H1 (cell line): ENCODE data around the gene NR2F2. TPM values are rescaled to one million over a fixed set of nuclear protein-coding genes. Genes with fewer than 3 reads are reported as not detected.

Source experiments
- CTCF ChIA-PET: fragments of 300-600 bp; sonication (Branson Sonifier 250); formaldehyde crosslinking; loops from one replicate; lab custom pipeline; 2021; ENCODE audit not compliant: partially characterized antibody; lab: Charles Lee
- POLR2A ChIA-PET: fragments of 300-600 bp; sonication (Branson Sonifier 250); formaldehyde crosslinking; loops from one replicate; lab custom pipeline; 2021; ENCODE audit warnings: inconsistent platforms; ENCODE audit not compliant: partially characterized antibody; lab: Charles Lee
- DNase-seq, 2 experiments: peaks; one replicate each; pipeline versions ENCODE4 v3.0.0 to v3.0.0-alpha.2; 2010 to 2022; ENCODE audit warnings: low spot score in 2 of 2, low read depth in 1 of 2, mixed read lengths in 1 of 2
- FAIRE-seq: peaks from 2 replicates; lab custom pipeline; 2011; peaks lifted over from hg19 to GRCh38; lab: Jason Lieb, UNC
- H2AFZ ChIP-seq: 2 replicates; pipeline ENCODE4 v1.8.1; 2012; ENCODE audit warnings: low read length, inconsistent platforms
- H2AK5ac ChIP-seq: 2 replicates; pipeline ENCODE4 v1.6.1; 2013; ENCODE audit warnings: low read depth, low read length
- H2BK120ac ChIP-seq: replicated peaks from 2 replicates; pipeline ENCODE3; 2013; ENCODE audit warnings: low read depth, low read length, inconsistent platforms
- H2BK12ac ChIP-seq: 2 replicates; pipeline ENCODE4 v1.6.1; 2013; ENCODE audit warnings: low read depth, low read length
- H2BK15ac ChIP-seq: 2 replicates; pipeline ENCODE4 v1.6.1; 2013; ENCODE audit warnings: low read length
- H2BK20ac ChIP-seq: 2 replicates; pipeline ENCODE4 v1.6.1; 2013; ENCODE audit warnings: low read length
- H2BK5ac ChIP-seq: 2 replicates; pipeline ENCODE4 v1.6.1; 2013; ENCODE audit warnings: low read depth, low read length
- H3K14ac ChIP-seq: 2 replicates; pipeline ENCODE4 v1.6.1; 2013; ENCODE audit warnings: inconsistent platforms; ENCODE audit not compliant: insufficient read length
- H3K18ac ChIP-seq: 2 replicates; pipeline ENCODE4 v1.6.1; 2013; ENCODE audit warnings: low read length; ENCODE audit errors: extremely low read depth
- H3K23ac ChIP-seq: 2 replicates; pipeline ENCODE4 v1.6.1; 2013; ENCODE audit warnings: inconsistent platforms; ENCODE audit not compliant: insufficient read length
- H3K23me2 ChIP-seq: 2 replicates; pipeline ENCODE4 v1.6.1; 2013; ENCODE audit warnings: low read depth, low read length
- H3K27ac ChIP-seq: 2 replicates; pipeline ENCODE4 v1.6.1; 2011; ENCODE audit warnings: low read depth, low read length, inconsistent platforms
- H3K27me3 ChIP-seq, 4 experiments: replicated peaks in 1 of 4; 1 replicate in 1 of 4; 2 replicates in 3 of 4; pipeline versions ENCODE4 v1.6.1 to v1.8.1; 2011 to 2013; ENCODE audit warnings: low read length in 3 of 4, mild to moderate bottlenecking in 3 of 4, inconsistent platforms in 2 of 4, mixed read lengths in 2 of 4, moderate library complexity in 1 of 4; ENCODE audit not compliant: control insufficient read depth in 3 of 4, insufficient read depth in 3 of 4; ENCODE audit errors: extremely low read depth in 1 of 4
- H3K36me3 ChIP-seq, 4 experiments: 2 replicates each; pipeline versions ENCODE4 v1.6.1 to v1.8.1; 2011 to 2013; ENCODE audit warnings: mild to moderate bottlenecking in 4 of 4, low read length in 3 of 4, moderate library complexity in 2 of 4, control low read depth in 1 of 4, inconsistent platforms in 1 of 4; ENCODE audit not compliant: insufficient read depth in 4 of 4, control insufficient read depth in 2 of 4
- H3K4ac ChIP-seq: replicated peaks from 2 replicates; pipeline ENCODE3; 2013; ENCODE audit warnings: low read length, low read depth, mixed read lengths, inconsistent platforms; ENCODE audit not compliant: insufficient read length
- H3K4me1 ChIP-seq, 4 experiments: replicated peaks in 1 of 4; 1 replicate in 1 of 4; 2 replicates in 3 of 4; pipeline versions ENCODE4 v1.6.1 to v1.8.1; 2011 to 2013; ENCODE audit warnings: low read length in 3 of 4, inconsistent platforms in 2 of 4, mixed read lengths in 1 of 4; ENCODE audit not compliant: insufficient read depth in 4 of 4, control insufficient read depth in 3 of 4
- H3K4me2 ChIP-seq, 2 experiments: 2 replicates each; pipeline versions ENCODE4 v1.6.1 to v1.8.1; 2011 to 2013; ENCODE audit warnings: low read depth in 2 of 2, low read length in 2 of 2, control low read depth in 1 of 2, inconsistent platforms in 1 of 2, mild to moderate bottlenecking in 1 of 2; ENCODE audit not compliant: insufficient read depth in 1 of 2
- H3K4me3 ChIP-seq, 4 experiments: fragments of 200-600, 300-600 bp in 1 of 4; sonication (generic), shearing (Covaris generic), sonication (Bioruptor Twin) in 1 of 4; 2 replicates each; pipeline versions ENCODE4 v1.5.1 to v1.8.1; 2011 to 2016; ENCODE audit warnings: low read length in 4 of 4, low read depth in 3 of 4, control low read depth in 2 of 4, inconsistent platforms in 2 of 4, mild to moderate bottlenecking in 2 of 4, mixed read lengths in 1 of 4, moderate library complexity in 1 of 4; ENCODE audit not compliant: insufficient read depth in 2 of 4; ENCODE audit errors: extremely low read depth in 1 of 4
- H3K56ac ChIP-seq: replicated peaks from 2 replicates; pipeline ENCODE3; 2013; ENCODE audit warnings: low read depth, mild to moderate bottlenecking, mixed read lengths, low read length, inconsistent platforms; ENCODE audit not compliant: insufficient read length
- H3K79me1 ChIP-seq: 2 replicates; pipeline ENCODE4 v1.6.1; 2013; ENCODE audit warnings: low read depth, low read length, control low read depth
- H3K79me2 ChIP-seq, 2 experiments: 2 replicates each; pipeline versions ENCODE4 v1.6.1 to v1.8.1; 2012 to 2013; ENCODE audit warnings: low read length in 2 of 2, mild to moderate bottlenecking in 2 of 2, inconsistent platforms in 1 of 2; ENCODE audit not compliant: insufficient read depth in 2 of 2, control insufficient read depth in 1 of 2
- H3K9ac ChIP-seq, 4 experiments: replicated peaks in 1 of 4; 1 replicate in 1 of 4; 2 replicates in 3 of 4; pipeline versions ENCODE4 v1.6.1 to v1.8.1; 2011 to 2013; ENCODE audit warnings: low read depth in 3 of 4, low read length in 3 of 4, control low read depth in 2 of 4, mild to moderate bottlenecking in 2 of 4, moderate library complexity in 2 of 4, inconsistent platforms in 1 of 4; ENCODE audit errors: extremely low read depth in 1 of 4
- H3K9me3 ChIP-seq, 2 experiments: 2 replicates each; pipeline versions ENCODE4 v1.6.1 to v1.8.1; 2012 to 2013; ENCODE audit warnings: mild to moderate bottlenecking in 2 of 2, moderate library complexity in 2 of 2, control low read depth in 1 of 2, inconsistent platforms in 1 of 2, low read depth in 1 of 2, low read length in 1 of 2, mixed read lengths in 1 of 2; ENCODE audit not compliant: insufficient read depth in 2 of 2
- H4K20me1 ChIP-seq, 2 experiments: replicated peaks in 1 of 2; 2 replicates each; pipeline versions ENCODE3 to v1.8.1; 2011 to 2013; ENCODE audit warnings: inconsistent platforms in 2 of 2, low read length in 2 of 2, mild to moderate bottlenecking in 1 of 2; ENCODE audit not compliant: insufficient read depth in 2 of 2, control insufficient read depth in 1 of 2
- H4K5ac ChIP-seq: 2 replicates; pipeline ENCODE4 v1.6.1; 2013; ENCODE audit warnings: low read length, low read depth, mixed read lengths, inconsistent platforms; ENCODE audit not compliant: insufficient read length
- H4K8ac ChIP-seq: 2 replicates; pipeline ENCODE4 v1.8.0; 2013; ENCODE audit warnings: mild to moderate bottlenecking, moderate library complexity, low read length, inconsistent platforms; ENCODE audit not compliant: insufficient read depth; ENCODE audit errors: extremely low read depth
- H4K91ac ChIP-seq: replicated peaks from 2 replicates; pipeline ENCODE3; 2013; ENCODE audit warnings: low read length, mixed read lengths, inconsistent platforms; ENCODE audit not compliant: insufficient read length
- BACH1 ChIP-seq: IDR thresholded peaks from 2 replicates; pipeline ENCODE4 v1.6.1; 2012; ENCODE audit warnings: low read length, improper control_type of control experiment
- EP300 ChIP-seq, 2 experiments: IDR thresholded peaks; 1 replicate in 1 of 2; 2 replicates in 1 of 2; pipeline ENCODE4 v1.6.1; 2011 to 2012; ENCODE audit warnings: low read depth in 2 of 2, low read length in 2 of 2, mild to moderate bottlenecking in 2 of 2, borderline replicate concordance in 1 of 2, inconsistent platforms in 1 of 2, moderate library complexity in 1 of 2
- RAD21 ChIP-seq, 2 experiments: IDR thresholded peaks in 1 of 2; conservative IDR thresholded peaks in 1 of 2; 2 replicates each; pipeline ENCODE4 v1.6.1; 2011; ENCODE audit warnings: low read depth in 2 of 2, low read length in 2 of 2, improper control_type of control experiment in 1 of 2, inconsistent platforms in 1 of 2, mild to moderate bottlenecking in 1 of 2, moderate library complexity in 1 of 2
- RNF2 ChIP-seq: fragments of 200-900, 300-1000 bp; sonication (generic); IDR thresholded peaks from 2 replicates; pipeline ENCODE4 v1.7.1; 2016; ENCODE audit warnings: borderline replicate concordance, low read depth, mild to moderate bottlenecking, antibody characterized with exemption, low read length; ENCODE audit not compliant: poor library complexity, severe bottlenecking; ENCODE audit errors: missing control alignments
- SIRT6 ChIP-seq: IDR thresholded peaks from one replicate; pipeline ENCODE4 v1.7.1; 2012; ENCODE audit warnings: low read length, inconsistent platforms
- SIX5 ChIP-seq: IDR thresholded peaks from 2 replicates; pipeline ENCODE4 v1.6.1; 2011; ENCODE audit warnings: mild to moderate bottlenecking, low read depth, low read length
- WGBS, 2 experiments: shearing (Covaris generic) in 1 of 2; methylation state at CpG; one replicate each; pipeline versions ENCODE4 v1.1.6 to v1.1.7; 2013 to 2015; ENCODE audit warnings: low lambda C conversion rate in 2 of 2, mixed read lengths in 2 of 2, inconsistent platforms in 1 of 2, low coverage in 1 of 2, missing lambda C conversion rate in 1 of 2; ENCODE audit not compliant: insufficient replicate concordance in 2 of 2, insufficient coverage in 1 of 2, insufficient read length in 1 of 2; ENCODE audit errors: extremely low coverage in 1 of 2, missing lambda C conversion rate in 1 of 2; 5-methylcytosine and 5-hydroxymethylcytosine counted together
- polyA plus RNA-seq, 7 experiments: library from polyadenylated mRNA; depleted of rRNA in 3 of 7; stranded (reverse) in 5 of 7; unstranded in 2 of 7; fragments of >200 nt in 5 of 7; fragments of 200-250 nt in 2 of 7; gene quantifications; 1 replicate in 5 of 7; 2 replicates in 1 of 7; 4 replicates in 1 of 7; pipeline versions ENCODE4 v1.2.1 to v1.2.3, GENCODE V29; 2011 to 2013; ENCODE audit warnings: missing spikeins in 2 of 7, mixed read lengths in 2 of 7
- total RNA-seq: library from RNA; stranded (reverse); fragmentation: NEBNext Ultra II Directional; extraction: Animal tissue kit (Norgen Biotek cat#: 25700); gene quantifications from 2 replicates; pipeline ENCODE4 v1.2.1, GENCODE V29; 2021

Gene NR2F2
- total and polyA plus RNA-seq, 2 of the 8 experiments (the other 6 are each of a cell fraction or from before 2014, with no cell fraction given): 0.03 TPM; not detected in 1

GRCh38 chr15:96346409-96346970, 16.0 kb downstream of the NR2F2 start:
- Histone ChIP-seq H2BK120ac (no peak overlapping the region), H3K14ac (no peak overlapping the region), H3K27me3 (peaks cover 94 to 100% (median 98%) of the 10 kb centered on the region in 4 experiments), H3K9me3 (no peaks in the 10 kb centered on the region), H3K36me3 (no peaks in the 10 kb centered on the region; a peak in 1 of 8 replicates), H4K20me1 (peaks cover 0 to 14% of the 10 kb centered on the region in 2 experiments), H3K4me2 (peak overlapping the region; percentile 57 to 62; a peak in 3 of 4 replicates), H2AK5ac (no peak overlapping the region), H3K4me1 (peaks cover 20 to 37% (median 25%) of the 10 kb centered on the region in 4 experiments; a peak in 6 of 7 replicates), H2BK5ac (no peak overlapping the region), H3K4ac (no peak overlapping the region), H3K18ac (no peak overlapping the region), H2BK12ac (no peak overlapping the region), H2AFZ (no peak overlapping the region), H2BK20ac (no peak overlapping the region), H3K79me1 (no peaks in the 10 kb centered on the region), H3K79me2 (no peaks in the 10 kb centered on the region), H3K4me3 (peak overlapping the region in 1 of 4 experiments; percentile 52; a peak in 1 of 8 replicates), H4K91ac (no peak overlapping the region), H4K8ac (no peak overlapping the region), H3K56ac (no peak overlapping the region), H2BK15ac (no peak overlapping the region), H3K23me2 (peaks cover 9% of the 10 kb centered on the region; the same call in 1 of the 2 replicates), H3K9ac (no peak overlapping the region), H4K5ac (no peak overlapping the region), H3K27ac (no peak overlapping the region), H3K23ac (no peak overlapping the region)
- DNase-seq: no peak
- no peak for FAIRE-seq
- CTCF ChIA-PET: interaction anchor here (0.7 to 3.7 kb wide), 12 partner anchors 9 to 293 kb away, joined by 3 to 24 read pairs (median 5); no protein-coding TSS in a partner anchor
- POLR2A ChIA-PET: no interaction called here
- WGBS, 2 experiments: 19% methylated on average over 6 of the region's 6 CpGs; no CpG with 5 or more reads in 1 of the 2 experiments
- TF ChIP-seq SIRT6: no peak
- no peak for TF ChIP-seq RAD21 (IDR thresholded peaks at IDR 0.05 in 1 of 2, conservative IDR thresholded peaks at IDR 0.05 in 1 of 2; ENCODE audit: low read depth in 2 of 2, low read length in 2 of 2)
- TF ChIP-seq SIX5: no peak
- no peak for TF ChIP-seq BACH1
- no peak for TF ChIP-seq EP300 (IDR thresholded peaks at IDR 0.05; ENCODE audit: borderline replicate concordance in 1 of 2, low read depth in 2 of 2, low read length in 2 of 2)
- peak; percentile 23 for TF ChIP-seq RNF2
